ENCODE data around the gene PSMB9. TPM values are rescaled to one million over a fixed set of nuclear protein-coding genes. Genes with fewer than 3 reads are reported as not detected.

PSMB9 gene
- total and polyA plus RNA-seq, 2 experiments from 2014 or later, result 3.3 TPM; not detected in 1

GRCh38 chr6:32888576-32888975 is 34.6 kb downstream of the PSMB9 start:
- no peak for TF ChIP-seq EZH2phosphoT487 (IDR thresholded peaks at IDR 0.05; ENCODE audit: low read depth, severe bottlenecking, unreplicated experiment)
- no peaks in the 10 kb centered on the region for H3K9me3 ChIP-seq (ENCODE audit: low read depth)
- no peak overlapping the region for H2AFZ ChIP-seq
- H3K79me2 ChIP-seq, result peaks cover 3% of the 10 kb centered on the region
- no peaks in the 10 kb centered on the region for H3K9me2 ChIP-seq (replicated peaks; ENCODE audit: insufficient read depth)
- 92% methylated on average over 2 of the region's 2 CpGs for WGBS (ENCODE audit: low lambda C conversion rate, missing lambda C conversion rate)
- no peak overlapping the region for H3K4me2 ChIP-seq
- H4K20me1 ChIP-seq (ENCODE audit: insufficient read depth, poor library complexity, severe bottlenecking), result no peaks in the 10 kb centered on the region
- no peak overlapping the region for H3K27ac ChIP-seq
- H3K36me3 ChIP-seq (replicated peaks; ENCODE audit: insufficient read depth, low read depth), result no peaks in the 10 kb centered on the region
- H3K27me3 ChIP-seq, result peaks cover 6% of the 10 kb centered on the region
- H3K4me1 ChIP-seq (ENCODE audit: insufficient read depth), result peaks cover 5% of the 10 kb centered on the region
- no peak for DNase-seq (ENCODE audit: low spot score)
- H3K4me3 ChIP-seq, result no peak overlapping the region

- Histone ChIP-seq H3K9me2 (replicated peaks; ENCODE audit: insufficient read depth) (no peaks in the 10 kb centered on the region), H3K4me3 (no peak overlapping the region), H2AFZ (no peak overlapping the region), H3K27me3 (peaks cover 6% of the 10 kb centered on the region), H3K4me2 (no peak overlapping the region), H3K36me3 (replicated peaks; ENCODE audit: insufficient read depth, low read depth) (no peaks in the 10 kb centered on the region), H3K4me1 (ENCODE audit: insufficient read depth) (peaks cover 5% of the 10 kb centered on the region), H4K20me1 (ENCODE audit: insufficient read depth, poor library complexity, severe bottlenecking) (no peaks in the 10 kb centered on the region), H3K27ac (no peak overlapping the region), H3K9me3 (ENCODE audit: low read depth) (no peaks in the 10 kb centered on the region), H3K79me2 (peaks cover 3% of the 10 kb centered on the region)
- TF ChIP-seq, protein P1, sequence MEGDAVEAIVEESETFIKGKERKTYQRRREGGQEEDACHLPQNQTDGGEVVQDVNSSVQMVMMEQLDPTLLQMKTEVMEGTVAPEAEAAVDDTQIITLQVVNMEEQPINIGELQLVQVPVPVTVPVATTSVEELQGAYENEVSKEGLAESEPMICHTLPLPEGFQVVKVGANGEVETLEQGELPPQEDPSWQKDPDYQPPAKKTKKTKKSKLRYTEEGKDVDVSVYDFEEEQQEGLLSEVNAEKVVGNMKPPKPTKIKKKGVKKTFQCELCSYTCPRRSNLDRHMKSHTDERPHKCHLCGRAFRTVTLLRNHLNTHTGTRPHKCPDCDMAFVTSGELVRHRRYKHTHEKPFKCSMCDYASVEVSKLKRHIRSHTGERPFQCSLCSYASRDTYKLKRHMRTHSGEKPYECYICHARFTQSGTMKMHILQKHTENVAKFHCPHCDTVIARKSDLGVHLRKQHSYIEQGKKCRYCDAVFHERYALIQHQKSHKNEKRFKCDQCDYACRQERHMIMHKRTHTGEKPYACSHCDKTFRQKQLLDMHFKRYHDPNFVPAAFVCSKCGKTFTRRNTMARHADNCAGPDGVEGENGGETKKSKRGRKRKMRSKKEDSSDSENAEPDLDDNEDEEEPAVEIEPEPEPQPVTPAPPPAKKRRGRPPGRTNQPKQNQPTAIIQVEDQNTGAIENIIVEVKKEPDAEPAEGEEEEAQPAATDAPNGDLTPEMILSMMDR (IDR thresholded peaks at IDR 0.05; ENCODE audit: poor library complexity), result no peak
- TF ChIP-seq EZH2 (IDR thresholded peaks at IDR 0.05; ENCODE audit: borderline replicate concordance), result no peak
- TF ChIP-seq EZH2phosphoT487 (IDR thresholded peaks at IDR 0.05; ENCODE audit: low read depth, severe bottlenecking, unreplicated experiment), result no peak
- WGBS (ENCODE audit: low lambda C conversion rate, missing lambda C conversion rate), result 74% methylated on average over 1 of the region's 1 CpG
- DNase-seq (ENCODE audit: low spot score), result no peak
Observed at GRCh38 chr6:32889533-32889932, 35.5 kb downstream of the PSMB9 start.

GRCh38 chr6:32890831-32891230 is 36.8 kb downstream of the PSMB9 start:
- peaks cover 11% of the 10 kb centered on the region for H3K79me2 ChIP-seq
- H3K27me3 ChIP-seq, result peaks cover 6% of the 10 kb centered on the region
- no peaks in the 10 kb centered on the region for H3K9me3 ChIP-seq (ENCODE audit: low read depth)
- peaks cover 10% of the 10 kb centered on the region for H3K4me1 ChIP-seq (ENCODE audit: insufficient read depth)
- WGBS (ENCODE audit: low lambda C conversion rate, missing lambda C conversion rate), result 58% methylated on average over 1 of the region's 1 CpG
- no peaks in the 10 kb centered on the region for H3K36me3 ChIP-seq (replicated peaks; ENCODE audit: insufficient read depth, low read depth)
- no peak overlapping the region for H3K4me2 ChIP-seq
- DNase-seq (ENCODE audit: low spot score), result no peak
- H3K27ac ChIP-seq, result no peak overlapping the region
- H2AFZ ChIP-seq, result no peak overlapping the region
- no peaks in the 10 kb centered on the region for H4K20me1 ChIP-seq (ENCODE audit: insufficient read depth, poor library complexity, severe bottlenecking)
- no peaks in the 10 kb centered on the region for H3K9me2 ChIP-seq (replicated peaks; ENCODE audit: insufficient read depth)
- TF ChIP-seq EZH2phosphoT487 (IDR thresholded peaks at IDR 0.05; ENCODE audit: low read depth, severe bottlenecking, unreplicated experiment), result no peak
- TF ChIP-seq, protein P1 (IDR thresholded peaks at IDR 0.05; ENCODE audit: poor library complexity), result no peak
- TF ChIP-seq EZH2 (IDR thresholded peaks at IDR 0.05; ENCODE audit: borderline replicate concordance), result no peak
- H3K4me3 ChIP-seq, result no peak overlapping the region

DNA sequence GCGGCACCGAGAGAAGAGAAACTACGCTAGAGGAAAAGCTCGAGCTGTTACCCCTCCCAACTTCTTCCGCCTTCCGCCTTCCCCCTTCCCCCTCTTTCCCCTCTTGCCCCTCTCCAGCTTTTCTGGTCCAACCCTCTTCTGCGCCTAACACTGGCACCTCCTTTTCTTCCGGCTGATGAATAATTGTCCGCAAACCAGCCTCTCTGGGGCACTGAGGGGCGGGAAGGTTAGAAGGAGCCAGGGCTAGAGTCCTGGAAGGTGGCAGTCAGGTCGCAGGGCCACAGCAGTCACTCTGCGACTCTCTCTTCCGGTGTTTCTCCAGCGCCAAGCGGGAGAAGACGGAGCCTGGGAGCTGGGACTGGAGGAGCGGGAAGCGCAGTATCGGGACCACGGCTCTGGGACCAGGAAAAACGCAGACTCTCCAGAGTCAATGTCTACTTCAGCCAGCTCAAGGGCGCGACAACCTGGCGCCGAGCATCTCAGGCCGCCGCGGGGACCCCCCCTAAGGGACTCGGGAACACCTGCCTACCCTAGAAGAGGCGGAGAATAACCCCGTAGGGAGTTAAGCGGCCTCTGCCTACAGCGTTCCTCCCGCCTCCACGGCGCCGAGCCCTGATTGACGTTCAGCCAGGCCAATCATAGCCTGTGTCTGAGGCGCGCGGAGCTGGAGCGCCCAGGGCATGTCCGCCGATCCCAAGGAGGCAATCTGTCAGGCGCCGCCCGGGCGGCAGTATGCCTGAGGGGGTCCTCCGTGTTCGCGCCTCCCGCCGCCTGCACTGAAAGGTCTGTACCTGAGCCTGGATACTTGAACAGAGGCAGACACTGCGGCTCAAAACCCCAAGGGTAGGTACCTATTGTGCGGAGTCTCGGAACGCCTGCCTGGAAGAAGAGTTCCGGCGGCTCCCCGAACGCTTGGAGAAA is 40.4 kb downstream of the PSMB9 start:
- Histone ChIP-seq H3K4me1 (ENCODE audit: insufficient read depth) (peaks cover 10% of the 10 kb centered on the region), H3K27ac (peak overlapping the region; percentile 97), H3K9me2 (replicated peaks; ENCODE audit: insufficient read depth) (no peaks in the 10 kb centered on the region), H3K4me3 (peak overlapping the region; percentile 99), H3K9me3 (ENCODE audit: low read depth) (no peaks in the 10 kb centered on the region), H3K27me3 (peaks cover 6% of the 10 kb centered on the region), H3K36me3 (replicated peaks; ENCODE audit: insufficient read depth, low read depth) (no peaks in the 10 kb centered on the region), H4K20me1 (ENCODE audit: insufficient read depth, poor library complexity, severe bottlenecking) (no peaks in the 10 kb centered on the region), H3K4me2 (peak overlapping the region; percentile 84), H3K79me2 (peaks cover 44% of the 10 kb centered on the region), H2AFZ (peak overlapping the region; percentile 93)
- WGBS (ENCODE audit: low lambda C conversion rate, missing lambda C conversion rate), result under 1% methylated on average over 61 of the region's 61 CpGs
- peak; percentile 94 for DNase-seq (ENCODE audit: low spot score)
- TF ChIP-seq EZH2 (IDR thresholded peaks at IDR 0.05; ENCODE audit: borderline replicate concordance) (no peak), EZH2phosphoT487 (IDR thresholded peaks at IDR 0.05; ENCODE audit: low read depth, severe bottlenecking, unreplicated experiment) (no peak)
- TF ChIP-seq, protein P1 (IDR thresholded peaks at IDR 0.05; ENCODE audit: poor library complexity), result peak; percentile 18
